Fibroblast of the aortic adventitia (primary cell): Measurements from ENCODE around the gene CEBPA. TPM values are rescaled to one million over a fixed set of nuclear protein-coding genes. Genes with fewer than 3 reads are reported as not detected.
A peak's percentile ranks its signal among the peaks of the same experiment; 100 is the strongest.

Source experiments
- DNase-seq: peaks from one replicate; pipeline ENCODE4 v3.0.0-alpha.2; 2010; ENCODE audit warnings: low read depth
- H3K4me3 ChIP-seq: 2 replicates; pipeline ENCODE4 v1.5.1; 2011; ENCODE audit warnings: low read depth, mild to moderate bottlenecking, control low read depth, low read length, moderate library complexity
- CTCF ChIP-seq: IDR thresholded peaks from 2 replicates; pipeline ENCODE4 v1.5.1; 2011; ENCODE audit warnings: mild to moderate bottlenecking, low read length, control low read depth, inconsistent platforms; ENCODE audit not compliant: insufficient read depth
- total RNA-seq: library from RNA; depleted of rRNA; stranded (reverse); fragments of >200 nt; gene quantifications from 2 replicates; pipeline ENCODE4 v1.2.3, GENCODE V29; 2012; ENCODE audit warnings: low replicate concordance

The CEBPA gene
- total RNA-seq, 1 donor = 0.18 TPM

- no peak for DNase-seq
- no peak for TF ChIP-seq CTCF
- H3K4me3 ChIP-seq = no peak overlapping the region
Observed at GRCh38 chr19:33304760-33305647, 2.7 kb upstream of the CEBPA start.

GRCh38 chr19:33304371-33304759 is 2.0 kb upstream of the CEBPA start:
- DNase-seq = no peak
- no peak overlapping the region for H3K4me3 ChIP-seq
- no peak for TF ChIP-seq CTCF

- no peak for TF ChIP-seq CTCF
- peak overlapping the region; percentile 67 for H3K4me3 ChIP-seq
- peak; percentile 44 for DNase-seq
Observed at GRCh38 chr19:33303791-33304345, 1.5 kb upstream of the CEBPA start.

DNA sequence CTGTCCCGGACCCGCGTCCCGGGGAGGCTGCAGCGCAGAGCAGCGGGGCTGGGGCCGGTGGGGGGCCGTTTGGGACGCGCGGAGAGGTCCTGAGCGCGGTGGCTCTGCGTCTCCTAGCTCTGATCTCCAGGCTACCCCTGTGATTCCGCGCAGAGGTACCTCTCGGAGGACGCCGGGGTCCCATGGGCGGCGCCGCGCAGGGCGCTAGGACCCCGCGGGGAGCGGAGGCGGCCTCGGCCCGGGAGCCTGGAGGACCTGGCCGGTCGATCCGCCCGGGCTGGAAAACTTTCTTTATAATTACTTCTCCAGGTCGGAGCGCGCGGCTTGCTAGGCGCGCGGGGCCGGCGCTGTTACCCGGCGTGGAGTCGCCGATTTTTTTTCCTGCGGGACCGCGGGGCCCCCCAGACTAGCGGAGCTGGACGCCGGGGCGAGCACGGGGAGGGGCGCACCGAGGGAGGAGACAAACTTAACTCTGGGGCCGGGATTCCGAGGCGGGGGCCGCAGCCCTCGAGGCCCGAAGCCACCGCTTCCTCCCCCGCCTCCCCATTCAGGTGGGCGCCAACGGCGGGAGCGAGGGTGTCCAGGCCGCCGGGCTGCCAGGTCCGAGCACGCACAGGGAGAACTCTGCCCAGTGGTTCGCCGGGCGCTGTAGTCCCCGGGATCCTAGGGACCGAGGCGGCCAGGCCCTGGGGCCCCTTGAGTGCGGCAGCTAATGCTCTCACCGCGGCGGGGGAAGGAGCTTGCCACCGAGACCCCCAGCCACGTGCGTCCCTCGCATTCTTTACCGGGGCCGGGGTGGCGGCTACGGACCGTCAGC is 848 bp upstream of the CEBPA start:
- DNase-seq = peak; percentile 57
- TF ChIP-seq CTCF = no peak

GRCh38 chr19:33301900-33302174 is 497 bp downstream of the CEBPA start:
- TF ChIP-seq CTCF = no peak
- no peak for DNase-seq
- no peak overlapping the region for H3K4me3 ChIP-seq

More for the DNA sequence above, 848 bp upstream of the CEBPA start:
- H3K4me3 ChIP-seq = peak overlapping the region; percentile 67

DNA sequence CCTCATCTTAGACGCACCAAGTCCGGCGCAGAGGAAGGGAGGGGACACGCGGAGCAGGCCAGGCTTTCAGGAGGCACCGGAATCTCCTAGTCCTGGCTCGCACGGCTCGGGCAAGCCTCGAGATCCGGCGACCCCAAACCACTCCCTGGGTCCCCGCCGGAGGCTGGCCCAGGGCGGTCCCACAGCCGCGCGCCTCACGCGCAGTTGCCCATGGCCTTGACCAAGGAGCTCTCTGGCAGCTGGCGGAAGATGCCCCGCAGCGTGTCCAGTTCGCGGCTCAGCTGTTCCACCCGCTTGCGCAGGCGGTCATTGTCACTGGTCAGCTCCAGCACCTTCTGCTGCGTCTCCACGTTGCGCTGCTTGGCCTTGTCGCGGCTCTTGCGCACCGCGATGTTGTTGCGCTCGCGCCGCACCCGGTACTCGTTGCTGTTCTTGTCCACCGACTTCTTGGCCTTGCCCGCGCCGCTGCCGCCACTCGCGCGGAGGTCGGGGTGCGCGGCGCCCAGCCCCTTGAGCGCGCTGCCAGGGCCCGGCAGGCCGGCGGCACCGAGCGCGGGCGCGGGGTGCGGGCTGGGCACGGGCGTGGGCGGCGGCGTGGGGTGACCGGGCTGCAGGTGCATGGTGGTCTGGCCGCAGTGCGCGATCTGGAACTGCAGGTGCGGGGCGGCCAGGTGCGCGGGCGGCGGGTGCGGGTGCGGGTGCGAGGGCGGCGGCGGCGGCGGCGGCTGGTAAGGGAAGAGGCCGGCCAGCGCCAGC is 1.0 kb downstream of the CEBPA start:
- no peak overlapping the region for H3K4me3 ChIP-seq
- no peak for DNase-seq
- no peak for TF ChIP-seq CTCF
